Measurements from ENCODE around the gene MMP11.

- TF ChIP-seq CTCF (IDR thresholded peaks at IDR 0.05; ENCODE audit: insufficient read depth, low read length) (no peak), GABPA (IDR thresholded peaks at IDR 0.05; ENCODE audit: low read depth) (no peak), REST (IDR thresholded peaks at IDR 0.05; ENCODE audit: insufficient replicate concordance, low read depth) (no peak), POLR2AphosphoS5 (IDR thresholded peaks at IDR 0.05; ENCODE audit: low read depth) (no peak)
Measured at GRCh38 chr22:23760056-23760455, 12.6 kb upstream of the MMP11 start.

Measured in HL-60 (cell line).